Endothelial cell (in vitro differentiated cells): Measurements from ENCODE around the gene RAD50. TPM values are rescaled to one million over a fixed set of nuclear protein-coding genes. Genes with fewer than 3 reads are reported as not detected.

Source experiments
- DNase-seq: peaks from one replicate; pipeline ENCODE4 v3.0.0; 2021; ENCODE audit warnings: low spot score
- H3K27ac Mint-ChIP-seq: one replicate; pipeline ENCODE4 v1.8.0; 2021; ENCODE audit warnings: mixed read lengths, inconsistent platforms; ENCODE audit not compliant: unreplicated experiment
- H3K27me3 Mint-ChIP-seq: one replicate; pipeline ENCODE4 v1.8.0; 2021; ENCODE audit warnings: mild to moderate bottlenecking, moderate library complexity, mixed read lengths, inconsistent platforms; ENCODE audit not compliant: unreplicated experiment
- H3K36me3 Mint-ChIP-seq: one replicate; pipeline ENCODE4 v1.8.0; 2021; ENCODE audit warnings: mild to moderate bottlenecking, low read depth, mixed read lengths, inconsistent platforms; ENCODE audit not compliant: unreplicated experiment
- H3K4me1 Mint-ChIP-seq: one replicate; pipeline ENCODE4 v1.8.0; 2021; ENCODE audit warnings: mild to moderate bottlenecking, mixed read lengths, inconsistent platforms; ENCODE audit not compliant: unreplicated experiment
- H3K4me3 Mint-ChIP-seq: one replicate; pipeline ENCODE4 v1.8.0; 2021; ENCODE audit warnings: mild to moderate bottlenecking, mixed read lengths, inconsistent platforms; ENCODE audit not compliant: unreplicated experiment
- H3K9me3 Mint-ChIP-seq: one replicate; pipeline ENCODE4 v1.8.0; 2021; ENCODE audit warnings: mixed read lengths, inconsistent platforms; ENCODE audit not compliant: unreplicated experiment
- total RNA-seq: library from RNA; stranded (reverse); fragmentation: NEBNext Ultra II Directional; extraction: Animal tissue kit (Norgen Biotek cat#: 25700); gene quantifications from one replicate; pipeline ENCODE4 v1.2.1, GENCODE V29; 2021; ENCODE audit not compliant: unreplicated experiment
- TF ChIP-seq, protein P1 (sequence below): fragments of 200-600 bp; sonication (generic); IDR thresholded peaks from one replicate; pipeline ENCODE4 v1.5.0; 2021; ENCODE audit warnings: antibody characterized with exemption; ENCODE audit not compliant: unreplicated experiment

RAD50 gene
- total RNA-seq, 1 donor from 2014 or later = 20.0 TPM

GRCh38 chr5:132612846-132613245 is 56.1 kb downstream of the RAD50 start:
- Mint-ChIP-seq H3K27me3 (no peaks in the 10 kb centered on the region), H3K36me3 (peaks cover 4% of the 10 kb centered on the region), H3K27ac (no peak overlapping the region), H3K9me3 (no peaks in the 10 kb centered on the region), H3K4me1 (no peaks in the 10 kb centered on the region), H3K4me3 (no peak overlapping the region)
- TF ChIP-seq, protein P1, sequence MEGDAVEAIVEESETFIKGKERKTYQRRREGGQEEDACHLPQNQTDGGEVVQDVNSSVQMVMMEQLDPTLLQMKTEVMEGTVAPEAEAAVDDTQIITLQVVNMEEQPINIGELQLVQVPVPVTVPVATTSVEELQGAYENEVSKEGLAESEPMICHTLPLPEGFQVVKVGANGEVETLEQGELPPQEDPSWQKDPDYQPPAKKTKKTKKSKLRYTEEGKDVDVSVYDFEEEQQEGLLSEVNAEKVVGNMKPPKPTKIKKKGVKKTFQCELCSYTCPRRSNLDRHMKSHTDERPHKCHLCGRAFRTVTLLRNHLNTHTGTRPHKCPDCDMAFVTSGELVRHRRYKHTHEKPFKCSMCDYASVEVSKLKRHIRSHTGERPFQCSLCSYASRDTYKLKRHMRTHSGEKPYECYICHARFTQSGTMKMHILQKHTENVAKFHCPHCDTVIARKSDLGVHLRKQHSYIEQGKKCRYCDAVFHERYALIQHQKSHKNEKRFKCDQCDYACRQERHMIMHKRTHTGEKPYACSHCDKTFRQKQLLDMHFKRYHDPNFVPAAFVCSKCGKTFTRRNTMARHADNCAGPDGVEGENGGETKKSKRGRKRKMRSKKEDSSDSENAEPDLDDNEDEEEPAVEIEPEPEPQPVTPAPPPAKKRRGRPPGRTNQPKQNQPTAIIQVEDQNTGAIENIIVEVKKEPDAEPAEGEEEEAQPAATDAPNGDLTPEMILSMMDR = no peak
- DNase-seq = no peak

DNA sequence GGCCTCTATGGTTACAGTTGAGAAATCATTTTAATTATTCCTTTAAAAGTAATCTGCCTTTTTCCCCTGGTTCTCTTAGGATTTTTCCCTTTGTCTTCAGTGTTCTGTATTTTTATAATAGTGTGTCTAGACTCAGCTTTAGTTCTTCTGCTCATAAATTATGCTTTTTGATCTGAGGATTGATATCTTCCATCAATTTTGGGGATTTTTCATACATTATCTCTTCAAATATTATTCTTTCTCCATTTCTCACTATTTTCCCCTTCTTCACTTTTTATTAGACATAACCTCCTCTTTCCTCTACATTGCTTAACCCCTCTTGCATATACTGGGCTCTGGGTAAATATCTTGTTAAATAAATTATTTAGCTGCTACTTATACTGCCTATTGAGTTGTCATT is 64.9 kb downstream of the RAD50 start:
- Mint-ChIP-seq H3K36me3 (no peaks in the 10 kb centered on the region), H3K4me3 (no peak overlapping the region), H3K27me3 (no peaks in the 10 kb centered on the region), H3K9me3 (no peaks in the 10 kb centered on the region), H3K4me1 (no peaks in the 10 kb centered on the region), H3K27ac (no peak overlapping the region)
- no peak for DNase-seq
- TF ChIP-seq, protein P1 = no peak

DNA sequence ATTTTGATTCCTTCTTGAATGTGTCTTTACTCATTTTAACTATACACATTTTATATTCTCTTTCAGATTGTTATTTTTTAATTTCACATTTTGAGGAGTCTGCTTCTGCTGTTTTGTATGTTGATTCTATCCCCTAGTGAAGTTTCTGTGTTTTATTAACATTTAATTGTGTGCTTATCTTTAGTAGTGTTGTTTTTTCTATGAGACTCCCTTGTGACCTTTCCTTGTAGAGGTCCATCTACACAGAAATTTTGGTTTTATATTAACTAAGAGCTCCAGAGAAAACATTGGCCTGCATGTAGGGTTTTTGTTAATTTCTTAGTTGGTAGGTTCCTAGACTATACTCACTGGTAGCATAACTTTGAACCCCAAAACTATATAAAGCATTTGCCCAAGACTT is 65.8 kb downstream of the RAD50 start:
- Mint-ChIP-seq H3K9me3 (no peaks in the 10 kb centered on the region), H3K36me3 (no peaks in the 10 kb centered on the region), H3K4me1 (no peaks in the 10 kb centered on the region), H3K4me3 (no peak overlapping the region), H3K27me3 (no peaks in the 10 kb centered on the region), H3K27ac (no peak overlapping the region)
- no peak for DNase-seq
- TF ChIP-seq, protein P1 = no peak

DNA sequence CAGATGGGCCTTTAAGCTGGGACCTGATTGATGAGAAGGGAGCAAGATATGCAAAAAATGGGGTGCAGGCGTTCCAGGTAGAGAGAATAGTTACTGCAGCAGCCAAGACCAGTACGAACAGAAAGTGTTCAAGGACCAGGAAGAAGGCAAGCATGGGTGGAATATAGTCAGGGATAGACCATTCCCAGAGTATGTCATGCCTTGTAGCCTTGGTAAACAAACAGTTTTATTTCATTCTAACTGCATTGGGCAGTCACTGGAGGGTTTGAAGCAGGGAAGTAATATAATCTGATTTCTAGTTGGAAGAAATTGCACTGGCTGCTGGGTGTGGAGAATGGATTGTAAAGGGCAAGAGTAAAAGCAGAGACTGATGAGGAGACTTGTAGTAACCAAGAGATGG is 70.7 kb downstream of the RAD50 start:
- DNase-seq = no peak
- Mint-ChIP-seq H3K9me3 (no peaks in the 10 kb centered on the region), H3K36me3 (no peaks in the 10 kb centered on the region), H3K27me3 (peaks cover 4% of the 10 kb centered on the region), H3K27ac (no peak overlapping the region), H3K4me3 (no peak overlapping the region), H3K4me1 (no peaks in the 10 kb centered on the region)
- TF ChIP-seq, protein P1 = no peak

DNA sequence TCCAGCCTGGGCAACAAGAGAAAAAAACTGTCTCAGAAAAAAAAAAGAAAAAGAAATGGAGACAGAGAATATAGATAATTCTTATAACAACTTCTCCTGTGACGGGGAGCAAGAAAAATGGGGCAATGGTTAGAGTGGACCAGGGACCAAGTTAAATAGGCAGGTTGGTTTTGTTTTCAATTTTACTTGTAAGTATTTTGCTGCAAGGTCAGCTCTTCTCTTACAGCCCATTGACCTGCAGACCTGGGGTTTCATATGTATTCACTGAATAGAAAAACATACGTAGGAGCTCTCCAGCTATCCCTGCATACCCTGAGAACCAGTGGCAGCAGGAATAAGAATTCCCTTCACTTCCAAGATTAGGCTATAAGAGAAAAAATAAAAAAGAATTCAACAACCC is 72.0 kb downstream of the RAD50 start:
- DNase-seq = no peak
- H3K27ac Mint-ChIP-seq = no peak overlapping the region
- H3K4me3 Mint-ChIP-seq = no peak overlapping the region
- TF ChIP-seq, protein P1 = no peak
- H3K36me3 Mint-ChIP-seq = no peaks in the 10 kb centered on the region
- no peaks in the 10 kb centered on the region for H3K4me1 Mint-ChIP-seq
- no peaks in the 10 kb centered on the region for H3K9me3 Mint-ChIP-seq
- peaks cover 4% of the 10 kb centered on the region for H3K27me3 Mint-ChIP-seq
